ENCODE data around the gene S100A1. TPM values are rescaled to one million over a fixed set of nuclear protein-coding genes. Genes with fewer than 3 reads are reported as not detected.

The S100A1 gene
- total and polyA plus RNA-seq, 2 of the 13 experiments (the other 11 are each of a cell fraction or from before 2014, with no cell fraction given): 120 to 251 TPM

DNA sequence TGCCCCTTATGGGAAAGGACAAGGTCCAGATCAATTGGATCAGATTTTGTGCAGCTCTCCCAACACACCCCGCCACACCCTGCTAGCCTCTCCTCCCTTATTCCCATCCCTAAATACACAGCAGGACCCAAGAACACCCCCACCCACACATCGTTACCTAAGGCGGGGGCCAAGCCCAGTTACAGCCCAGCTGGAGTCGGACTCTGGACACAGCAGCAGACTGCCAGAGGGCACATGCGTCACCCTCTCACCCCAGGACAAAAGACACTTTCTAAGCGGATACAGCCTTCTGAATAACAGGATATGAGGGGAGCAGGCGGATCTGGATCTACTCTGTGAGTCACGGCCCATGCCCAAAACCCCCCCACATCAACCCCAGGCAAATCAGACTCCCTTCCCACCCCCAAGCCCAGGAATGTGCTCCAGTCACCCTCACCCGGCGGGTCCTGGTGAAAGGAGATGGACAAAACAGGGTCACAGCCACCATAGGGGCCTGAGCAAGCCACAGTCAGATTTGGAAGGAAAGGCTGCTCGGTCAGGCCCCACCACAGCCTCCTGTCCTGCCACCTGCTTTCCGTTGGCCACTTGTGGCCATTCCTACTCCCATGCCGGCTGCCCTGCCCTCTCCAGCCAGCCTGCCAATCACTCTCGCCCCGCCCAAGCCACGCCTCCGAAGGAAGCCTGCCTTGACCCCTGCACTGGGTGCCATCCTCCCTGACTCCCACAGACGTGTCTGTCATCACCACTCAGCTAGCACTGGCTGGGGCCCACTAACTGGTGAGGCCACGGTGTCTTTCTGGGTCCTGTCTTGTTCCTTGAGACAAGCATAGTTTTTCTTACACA lies 19.3 kb upstream of the S100A1 start (continued):
- TF ChIP-seq, protein P1, sequence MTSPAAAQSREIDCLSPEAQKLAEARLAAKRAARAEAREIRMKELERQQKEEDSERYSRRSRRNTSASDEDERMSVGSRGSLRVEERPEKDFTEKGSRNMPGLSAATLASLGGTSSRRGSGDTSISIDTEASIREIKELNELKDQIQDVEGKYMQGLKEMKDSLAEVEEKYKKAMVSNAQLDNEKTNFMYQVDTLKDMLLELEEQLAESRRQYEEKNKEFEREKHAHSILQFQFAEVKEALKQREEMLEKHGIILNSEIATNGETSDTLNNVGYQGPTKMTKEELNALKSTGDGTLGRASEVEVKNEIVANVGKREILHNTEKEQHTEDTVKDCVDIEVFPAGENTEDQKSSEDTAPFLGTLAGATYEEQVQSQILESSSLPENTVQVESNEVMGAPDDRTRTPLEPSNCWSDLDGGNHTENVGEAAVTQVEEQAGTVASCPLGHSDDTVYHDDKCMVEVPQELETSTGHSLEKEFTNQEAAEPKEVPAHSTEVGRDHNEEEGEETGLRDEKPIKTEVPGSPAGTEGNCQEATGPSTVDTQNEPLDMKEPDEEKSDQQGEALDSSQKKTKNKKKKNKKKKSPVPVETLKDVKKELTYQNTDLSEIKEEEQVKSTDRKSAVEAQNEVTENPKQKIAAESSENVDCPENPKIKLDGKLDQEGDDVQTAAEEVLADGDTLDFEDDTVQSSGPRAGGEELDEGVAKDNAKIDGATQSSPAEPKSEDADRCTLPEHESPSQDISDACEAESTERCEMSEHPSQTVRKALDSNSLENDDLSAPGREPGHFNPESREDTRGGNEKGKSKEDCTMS (CRISPR knock-in tag; conservative IDR thresholded peaks at IDR 0.05): no peak
- TF ChIP-seq, protein P2, sequence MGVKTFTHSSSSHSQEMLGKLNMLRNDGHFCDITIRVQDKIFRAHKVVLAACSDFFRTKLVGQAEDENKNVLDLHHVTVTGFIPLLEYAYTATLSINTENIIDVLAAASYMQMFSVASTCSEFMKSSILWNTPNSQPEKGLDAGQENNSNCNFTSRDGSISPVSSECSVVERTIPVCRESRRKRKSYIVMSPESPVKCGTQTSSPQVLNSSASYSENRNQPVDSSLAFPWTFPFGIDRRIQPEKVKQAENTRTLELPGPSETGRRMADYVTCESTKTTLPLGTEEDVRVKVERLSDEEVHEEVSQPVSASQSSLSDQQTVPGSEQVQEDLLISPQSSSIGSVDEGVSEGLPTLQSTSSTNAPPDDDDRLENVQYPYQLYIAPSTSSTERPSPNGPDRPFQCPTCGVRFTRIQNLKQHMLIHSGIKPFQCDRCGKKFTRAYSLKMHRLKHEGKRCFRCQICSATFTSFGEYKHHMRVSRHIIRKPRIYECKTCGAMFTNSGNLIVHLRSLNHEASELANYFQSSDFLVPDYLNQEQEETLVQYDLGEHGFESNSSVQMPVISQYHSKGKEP (CRISPR knock-in tag; IDR thresholded peaks at IDR 0.05): no peak
- TF ChIP-seq, protein P3, sequence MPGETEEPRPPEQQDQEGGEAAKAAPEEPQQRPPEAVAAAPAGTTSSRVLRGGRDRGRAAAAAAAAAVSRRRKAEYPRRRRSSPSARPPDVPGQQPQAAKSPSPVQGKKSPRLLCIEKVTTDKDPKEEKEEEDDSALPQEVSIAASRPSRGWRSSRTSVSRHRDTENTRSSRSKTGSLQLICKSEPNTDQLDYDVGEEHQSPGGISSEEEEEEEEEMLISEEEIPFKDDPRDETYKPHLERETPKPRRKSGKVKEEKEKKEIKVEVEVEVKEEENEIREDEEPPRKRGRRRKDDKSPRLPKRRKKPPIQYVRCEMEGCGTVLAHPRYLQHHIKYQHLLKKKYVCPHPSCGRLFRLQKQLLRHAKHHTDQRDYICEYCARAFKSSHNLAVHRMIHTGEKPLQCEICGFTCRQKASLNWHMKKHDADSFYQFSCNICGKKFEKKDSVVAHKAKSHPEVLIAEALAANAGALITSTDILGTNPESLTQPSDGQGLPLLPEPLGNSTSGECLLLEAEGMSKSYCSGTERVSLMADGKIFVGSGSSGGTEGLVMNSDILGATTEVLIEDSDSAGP (CRISPR knock-in tag; IDR thresholded peaks at IDR 0.05; ENCODE audit: borderline replicate concordance): peak; percentile 86
- no peak for TF ChIP-seq SATB2 (CRISPR knock-in tag; IDR thresholded peaks at IDR 0.05)
- TF ChIP-seq ZNF556 (CRISPR knock-in tag; IDR thresholded peaks at IDR 0.05; ENCODE audit: borderline replicate concordance): peak; percentile 69
- TF ChIP-seq MEIS2 (CRISPR knock-in tag; IDR thresholded peaks at IDR 0.05): peak; percentile 76
- peak; percentile 27; the same call in 1 of the 2 replicates for TF ChIP-seq ZFP82 (CRISPR knock-in tag; IDR thresholded peaks at IDR 0.05; ENCODE audit: borderline replicate concordance)
- TF ChIP-seq, protein P4, sequence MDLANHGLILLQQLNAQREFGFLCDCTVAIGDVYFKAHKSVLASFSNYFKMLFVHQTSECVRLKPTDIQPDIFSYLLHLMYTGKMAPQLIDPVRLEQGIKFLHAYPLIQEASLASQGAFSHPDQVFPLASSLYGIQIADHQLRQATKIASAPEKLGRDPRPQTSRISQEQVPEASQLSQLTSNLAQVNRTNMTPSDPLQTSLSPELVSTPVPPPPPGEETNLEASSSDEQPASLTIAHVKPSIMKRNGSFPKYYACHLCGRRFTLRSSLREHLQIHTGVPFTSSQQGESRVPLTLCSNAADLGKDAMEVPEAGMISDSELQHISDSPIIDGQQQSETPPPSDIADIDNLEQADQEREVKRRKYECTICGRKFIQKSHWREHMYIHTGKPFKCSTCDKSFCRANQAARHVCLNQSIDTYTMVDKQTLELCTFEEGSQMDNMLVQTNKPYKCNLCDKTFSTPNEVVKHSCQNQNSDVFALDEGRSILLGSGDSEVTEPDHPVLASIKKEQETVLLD (CRISPR knock-in tag; IDR thresholded peaks at IDR 0.05; ENCODE audit: low read depth): no peak
- TF ChIP-seq, protein P5, sequence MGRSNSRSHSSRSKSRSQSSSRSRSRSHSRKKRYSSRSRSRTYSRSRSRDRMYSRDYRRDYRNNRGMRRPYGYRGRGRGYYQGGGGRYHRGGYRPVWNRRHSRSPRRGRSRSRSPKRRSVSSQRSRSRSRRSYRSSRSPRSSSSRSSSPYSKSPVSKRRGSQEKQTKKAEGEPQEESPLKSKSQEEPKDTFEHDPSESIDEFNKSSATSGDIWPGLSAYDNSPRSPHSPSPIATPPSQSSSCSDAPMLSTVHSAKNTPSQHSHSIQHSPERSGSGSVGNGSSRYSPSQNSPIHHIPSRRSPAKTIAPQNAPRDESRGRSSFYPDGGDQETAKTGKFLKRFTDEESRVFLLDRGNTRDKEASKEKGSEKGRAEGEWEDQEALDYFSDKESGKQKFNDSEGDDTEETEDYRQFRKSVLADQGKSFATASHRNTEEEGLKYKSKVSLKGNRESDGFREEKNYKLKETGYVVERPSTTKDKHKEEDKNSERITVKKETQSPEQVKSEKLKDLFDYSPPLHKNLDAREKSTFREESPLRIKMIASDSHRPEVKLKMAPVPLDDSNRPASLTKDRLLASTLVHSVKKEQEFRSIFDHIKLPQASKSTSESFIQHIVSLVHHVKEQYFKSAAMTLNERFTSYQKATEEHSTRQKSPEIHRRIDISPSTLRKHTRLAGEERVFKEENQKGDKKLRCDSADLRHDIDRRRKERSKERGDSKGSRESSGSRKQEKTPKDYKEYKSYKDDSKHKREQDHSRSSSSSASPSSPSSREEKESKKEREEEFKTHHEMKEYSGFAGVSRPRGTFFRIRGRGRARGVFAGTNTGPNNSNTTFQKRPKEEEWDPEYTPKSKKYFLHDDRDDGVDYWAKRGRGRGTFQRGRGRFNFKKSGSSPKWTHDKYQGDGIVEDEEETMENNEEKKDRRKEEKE (IDR thresholded peaks at IDR 0.05): no peak
- TF ChIP-seq ZNF34 (CRISPR knock-in tag; IDR thresholded peaks at IDR 0.05; ENCODE audit: borderline replicate concordance): no peak
- TF ChIP-seq TBX3 (IDR thresholded peaks at IDR 0.05; ENCODE audit: borderline replicate concordance): 0 out of 2 replicates have a peak, but pooled peaks have one; percentile 34
- TF ChIP-seq, protein P6, sequence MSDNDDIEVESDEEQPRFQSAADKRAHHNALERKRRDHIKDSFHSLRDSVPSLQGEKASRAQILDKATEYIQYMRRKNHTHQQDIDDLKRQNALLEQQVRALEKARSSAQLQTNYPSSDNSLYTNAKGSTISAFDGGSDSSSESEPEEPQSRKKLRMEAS (IDR thresholded peaks at IDR 0.05): peak; percentile 61; the same call in 1 of the 2 replicates
- peak; percentile 48; the same call in 1 of the 2 replicates for TF ChIP-seq ZNF605 (CRISPR knock-in tag; IDR thresholded peaks at IDR 0.05)
- TF ChIP-seq SOX13 (IDR thresholded peaks at IDR 0.05): peak; percentile 62; the same call in 1 of the 2 replicates
- TF ChIP-seq SOX13 (CRISPR knock-in tag; conservative IDR thresholded peaks at IDR 0.05 in 1 of 2, IDR thresholded peaks at IDR 0.05 in 1 of 2): peak in 1 of 2 experiments; percentile 4; a peak in 1 of 4 replicates
